Measurements from ENCODE around the gene CROCC.
"Not testable (repeated sequence)": the region's sequence is repeated elsewhere in the genome, so short reads cannot be mapped to it uniquely, and the experiment has no call there.

Gene CROCC

DNA sequence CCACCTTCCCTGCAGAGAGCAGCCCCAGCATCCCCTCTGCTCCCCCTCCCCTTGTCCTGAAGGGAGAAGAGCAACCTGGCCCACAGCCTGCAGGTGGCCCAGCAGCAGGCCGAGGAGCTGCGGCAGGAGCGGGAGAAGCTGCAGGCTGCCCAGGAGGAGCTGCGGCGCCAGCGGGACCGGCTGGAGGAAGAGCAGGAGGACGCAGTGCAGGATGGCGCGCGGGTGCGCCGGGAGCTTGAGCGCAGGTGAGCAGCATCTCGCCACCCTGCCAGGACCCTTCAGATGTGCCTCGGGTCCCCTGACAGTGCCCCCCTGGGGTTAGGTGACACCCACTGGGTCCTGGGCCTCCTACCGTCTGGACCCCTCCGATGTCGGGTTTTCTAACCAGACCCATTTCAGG lies 22.3 kb downstream of the CROCC start:
- no peak for DNase-seq

DNA sequence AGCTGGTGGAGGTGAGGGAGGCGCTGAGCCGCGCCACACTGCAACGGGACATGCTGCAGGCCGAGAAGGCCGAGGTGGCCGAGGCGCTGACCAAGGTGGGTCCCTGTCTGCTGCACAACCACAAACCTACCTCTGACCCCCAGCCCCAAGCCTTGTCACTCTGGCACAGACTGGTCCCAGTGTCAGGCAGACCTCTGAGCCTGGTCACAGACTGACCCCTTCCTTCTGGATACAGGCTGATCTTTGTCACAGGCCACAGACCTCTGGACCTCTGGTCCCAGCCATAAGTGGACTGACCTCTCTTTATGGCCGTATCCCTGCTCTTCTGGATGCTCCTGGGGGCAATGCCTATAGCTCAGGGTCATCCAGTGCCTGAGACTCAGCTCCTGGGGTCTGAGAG lies 23.8 kb downstream of the CROCC start:
- not testable (repeated sequence) for DNase-seq

DNA sequence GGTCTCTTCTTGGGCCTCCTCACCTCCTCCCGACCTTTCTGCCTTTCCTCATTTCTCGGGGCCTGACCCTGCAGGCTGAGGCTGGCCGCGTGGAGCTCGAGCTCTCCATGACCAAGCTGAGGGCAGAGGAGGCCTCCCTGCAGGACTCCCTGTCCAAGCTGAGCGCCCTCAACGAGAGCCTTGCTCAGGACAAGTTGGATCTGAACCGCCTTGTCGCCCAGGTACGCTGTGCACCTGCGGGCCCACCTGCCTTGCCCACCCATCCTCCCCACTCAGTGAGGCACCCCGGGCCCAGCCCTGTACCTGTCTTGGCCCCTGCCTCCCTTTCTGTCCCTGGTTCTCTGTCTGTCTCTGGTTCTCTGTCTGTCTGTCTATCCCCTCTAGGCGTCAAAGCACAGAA lies 24.5 kb downstream of the CROCC start:
- DNase-seq: not testable (repeated sequence)

DNA sequence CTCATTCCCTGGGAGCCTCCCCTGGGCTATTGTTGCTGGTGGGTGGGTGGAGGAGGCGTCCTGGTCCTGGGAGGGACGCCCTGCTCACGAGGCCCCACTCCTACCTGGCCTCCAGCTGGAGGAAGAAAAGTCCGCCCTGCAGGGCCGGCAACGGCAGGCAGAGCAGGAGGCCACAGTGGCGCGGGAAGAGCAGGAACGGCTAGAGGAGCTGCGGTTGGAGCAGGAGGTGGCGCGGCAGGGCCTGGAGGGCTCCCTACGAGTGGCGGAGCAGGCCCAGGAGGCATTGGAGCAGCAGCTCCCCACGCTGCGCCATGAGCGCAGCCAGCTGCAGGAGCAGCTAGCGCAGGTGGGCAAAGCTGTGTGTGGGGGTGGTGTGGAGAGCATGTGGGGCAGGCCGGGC lies 24.9 kb downstream of the CROCC start:
- DNase-seq: no peak

DNA sequence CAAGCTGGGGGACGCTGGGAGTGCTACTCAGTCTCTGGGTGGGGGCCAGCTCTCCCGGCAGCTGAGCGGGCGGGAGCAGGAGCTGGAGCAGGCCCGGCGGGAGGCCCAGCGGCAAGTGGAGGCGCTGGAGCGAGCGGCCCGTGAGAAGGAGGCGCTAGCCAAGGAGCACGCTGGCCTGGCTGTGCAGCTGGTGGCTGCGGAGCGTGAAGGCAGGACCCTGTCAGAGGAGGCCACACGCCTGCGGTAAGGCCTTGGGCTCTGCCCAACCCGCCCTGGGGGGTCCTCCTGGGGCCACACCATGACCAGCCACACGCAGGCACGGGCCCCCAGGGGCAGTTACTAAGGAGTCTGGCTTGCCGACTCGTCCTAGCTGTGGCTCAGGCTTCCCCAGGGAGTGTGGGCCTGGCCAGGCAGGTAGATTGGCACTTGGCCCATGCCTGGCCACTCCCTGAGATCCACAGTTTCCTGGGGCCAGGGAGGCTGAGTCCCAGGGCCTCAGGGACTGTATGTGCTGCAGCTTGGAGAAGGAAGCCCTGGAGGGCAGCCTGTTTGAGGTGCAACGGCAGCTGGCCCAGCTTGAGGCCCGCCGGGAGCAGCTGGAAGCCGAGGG lies 26.7 kb downstream of the CROCC start:
- not testable (repeated sequence) for DNase-seq

DNA sequence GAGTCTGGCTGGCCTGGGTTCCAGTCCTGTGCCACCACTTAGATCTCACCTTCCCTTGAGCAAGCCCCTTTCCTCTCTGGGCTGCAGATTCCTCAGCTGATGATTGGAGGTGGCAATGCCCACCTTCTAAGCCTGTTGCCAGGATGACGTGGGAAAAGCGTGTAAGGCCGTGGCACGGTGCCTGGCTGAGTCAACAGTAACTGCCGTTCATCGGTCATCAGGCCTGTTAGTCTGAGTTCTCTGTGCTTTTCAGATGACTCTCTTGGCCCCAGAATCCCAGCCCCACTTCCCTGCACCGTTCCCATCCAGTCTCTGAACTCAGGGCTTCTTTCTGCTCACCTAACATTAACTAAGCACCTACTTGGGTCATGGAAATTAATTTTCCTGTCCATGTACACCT lies 27.3 kb downstream of the CROCC start:
- not testable (repeated sequence) for DNase-seq

DNA sequence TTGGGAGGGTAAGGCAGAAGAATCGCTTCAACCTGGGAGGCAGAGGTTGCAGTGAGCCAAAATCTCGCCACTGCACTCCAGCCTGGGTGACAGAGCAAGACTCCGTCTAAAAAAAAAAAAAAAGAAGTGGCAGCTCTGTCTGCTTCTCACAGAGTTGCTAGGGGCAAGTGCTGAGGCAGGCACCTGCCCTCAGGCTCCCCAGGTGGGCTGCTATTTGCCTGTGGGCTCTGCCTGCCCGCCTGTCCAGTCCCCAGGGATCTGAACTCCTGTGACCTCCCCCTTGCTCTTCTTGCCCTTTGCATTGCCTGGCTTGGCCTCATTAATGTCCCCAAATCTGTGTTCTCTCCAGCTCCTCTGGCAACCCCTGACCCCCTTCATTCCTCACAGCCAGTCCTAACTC lies 30.6 kb downstream of the CROCC start:
- not testable (repeated sequence) for DNase-seq

DNA sequence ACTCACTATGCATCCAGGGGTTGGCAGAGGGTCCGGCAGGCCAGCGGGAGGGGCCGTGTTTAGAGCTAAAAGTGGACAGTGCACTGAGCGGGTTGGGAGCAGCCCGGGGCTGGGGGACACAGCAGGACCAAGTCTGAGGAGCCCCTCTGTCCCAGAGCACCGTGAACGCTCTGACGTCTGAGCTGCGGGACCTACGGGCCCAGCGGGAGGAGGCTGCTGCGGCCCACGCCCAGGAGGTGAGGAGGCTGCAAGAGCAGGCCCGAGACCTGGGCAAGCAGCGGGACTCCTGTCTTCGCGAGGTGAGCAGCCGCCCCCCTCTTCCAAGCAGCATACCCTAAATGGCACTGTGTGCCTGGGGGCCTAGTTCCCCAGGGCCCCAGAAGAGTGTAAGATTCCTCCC lies 32.8 kb downstream of the CROCC start:
- DNase-seq: no peak

DNA sequence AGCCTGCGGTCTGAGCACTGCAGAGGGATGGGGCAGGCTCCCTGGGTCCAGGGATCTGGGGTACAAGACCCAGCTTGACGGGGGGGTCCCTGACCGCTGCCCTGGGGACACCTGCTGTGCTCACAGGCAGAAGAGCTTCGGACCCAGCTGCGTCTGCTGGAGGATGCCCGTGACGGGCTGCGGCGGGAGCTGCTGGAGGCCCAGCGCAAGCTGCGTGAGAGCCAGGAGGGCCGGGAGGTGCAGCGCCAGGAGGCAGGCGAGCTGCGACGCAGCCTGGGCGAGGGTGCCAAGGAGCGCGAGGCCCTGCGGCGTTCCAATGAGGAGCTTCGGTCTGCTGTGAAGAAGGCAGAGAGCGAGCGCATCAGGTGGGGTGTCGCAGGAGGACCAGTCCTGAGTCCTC lies 33.5 kb downstream of the CROCC start:
- no peak for DNase-seq

DNA sequence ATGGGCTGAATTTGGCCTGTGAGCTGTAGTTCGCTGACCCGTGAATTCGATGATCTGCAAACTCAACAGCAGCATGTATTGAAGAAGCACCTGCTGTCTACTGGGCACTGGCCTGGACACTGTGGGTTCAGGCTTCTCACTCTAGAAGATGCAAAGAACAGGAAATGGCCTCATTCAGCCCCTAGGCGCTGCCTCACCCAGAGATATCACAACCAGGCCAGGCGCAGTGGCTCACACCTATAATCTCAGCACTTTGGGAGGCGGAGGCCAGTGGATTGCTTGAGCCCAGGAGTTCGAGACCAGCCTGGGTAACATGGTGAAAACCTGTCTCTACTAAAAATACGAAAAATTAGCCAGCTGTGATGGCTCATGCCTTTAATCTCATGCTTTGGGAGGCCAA lies 35.0 kb downstream of the CROCC start:
- no peak for DNase-seq

DNA sequence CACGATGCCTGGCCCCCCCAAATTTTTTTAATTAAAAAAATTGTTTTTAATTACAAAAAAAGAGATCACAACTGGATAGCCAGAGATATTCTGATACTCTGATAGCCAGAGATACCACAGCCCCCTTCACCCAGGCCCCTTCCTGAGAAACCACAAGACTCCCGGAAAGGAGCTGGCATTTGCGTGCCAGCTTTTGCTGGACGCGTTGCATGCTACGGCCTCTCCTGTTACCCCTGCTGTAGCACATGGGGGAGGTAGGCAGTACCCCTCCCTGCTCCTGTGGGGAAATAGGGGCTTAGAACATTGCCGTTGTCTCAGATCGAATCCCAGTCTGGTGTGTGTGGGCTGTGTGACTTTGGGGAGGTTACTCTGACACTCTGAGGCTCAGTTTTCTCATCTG lies 36.0 kb downstream of the CROCC start:
- DNase-seq: no peak

DNA sequence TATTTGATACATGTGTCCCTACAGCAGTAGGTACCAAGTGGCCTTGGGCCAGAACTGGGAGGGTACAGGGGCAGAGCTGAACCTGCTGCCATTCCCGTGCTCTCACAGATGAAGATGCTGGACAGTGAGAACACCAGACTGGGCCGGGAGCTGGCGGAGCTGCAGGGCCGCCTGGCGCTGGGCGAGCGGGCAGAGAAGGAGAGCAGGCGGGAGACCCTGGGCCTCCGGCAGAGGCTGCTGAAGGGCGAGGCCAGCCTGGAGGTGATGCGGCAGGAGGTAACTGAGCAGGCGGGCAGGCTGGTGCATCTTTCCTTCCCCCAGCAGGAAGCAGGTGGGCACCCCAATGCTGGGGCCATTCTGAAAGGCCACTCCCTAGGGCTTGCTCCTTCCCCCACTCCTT lies 36.7 kb downstream of the CROCC start:
- no peak for DNase-seq

DNA sequence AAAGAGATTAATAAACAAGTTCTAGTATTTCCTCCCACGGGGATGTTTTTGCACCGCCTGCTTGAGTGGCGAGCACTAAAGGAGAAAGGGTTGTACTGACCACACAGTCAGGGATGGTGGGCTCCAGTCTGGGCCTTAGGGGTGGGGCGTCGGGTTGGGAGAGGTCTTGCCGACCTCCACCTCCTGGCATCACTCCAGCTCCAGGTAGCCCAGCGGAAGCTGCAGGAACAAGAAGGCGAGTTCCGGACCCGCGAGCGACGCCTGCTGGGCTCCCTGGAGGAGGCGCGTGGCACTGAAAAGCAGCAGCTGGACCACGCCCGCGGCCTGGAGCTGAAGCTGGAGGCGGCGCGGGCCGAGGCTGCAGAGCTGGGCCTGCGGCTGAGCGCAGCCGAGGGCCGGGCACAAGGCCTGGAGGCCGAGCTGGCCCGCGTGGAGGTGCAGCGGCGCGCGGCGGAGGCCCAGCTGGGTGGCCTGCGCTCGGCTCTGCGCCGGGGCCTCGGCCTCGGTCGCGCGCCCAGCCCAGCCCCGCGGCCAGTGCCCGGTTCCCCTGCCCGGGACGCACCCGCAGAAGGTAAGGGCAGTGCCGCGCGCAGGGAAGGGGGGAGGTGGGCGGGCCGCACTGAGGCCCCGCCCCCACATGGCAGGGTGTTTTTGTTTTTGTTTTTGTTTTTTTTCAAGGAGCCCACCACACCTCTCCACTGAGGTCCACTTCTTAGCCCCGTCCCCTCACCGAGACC lies 39.0 kb downstream of the CROCC start:
- DNase-seq: peak; percentile 80

DNA sequence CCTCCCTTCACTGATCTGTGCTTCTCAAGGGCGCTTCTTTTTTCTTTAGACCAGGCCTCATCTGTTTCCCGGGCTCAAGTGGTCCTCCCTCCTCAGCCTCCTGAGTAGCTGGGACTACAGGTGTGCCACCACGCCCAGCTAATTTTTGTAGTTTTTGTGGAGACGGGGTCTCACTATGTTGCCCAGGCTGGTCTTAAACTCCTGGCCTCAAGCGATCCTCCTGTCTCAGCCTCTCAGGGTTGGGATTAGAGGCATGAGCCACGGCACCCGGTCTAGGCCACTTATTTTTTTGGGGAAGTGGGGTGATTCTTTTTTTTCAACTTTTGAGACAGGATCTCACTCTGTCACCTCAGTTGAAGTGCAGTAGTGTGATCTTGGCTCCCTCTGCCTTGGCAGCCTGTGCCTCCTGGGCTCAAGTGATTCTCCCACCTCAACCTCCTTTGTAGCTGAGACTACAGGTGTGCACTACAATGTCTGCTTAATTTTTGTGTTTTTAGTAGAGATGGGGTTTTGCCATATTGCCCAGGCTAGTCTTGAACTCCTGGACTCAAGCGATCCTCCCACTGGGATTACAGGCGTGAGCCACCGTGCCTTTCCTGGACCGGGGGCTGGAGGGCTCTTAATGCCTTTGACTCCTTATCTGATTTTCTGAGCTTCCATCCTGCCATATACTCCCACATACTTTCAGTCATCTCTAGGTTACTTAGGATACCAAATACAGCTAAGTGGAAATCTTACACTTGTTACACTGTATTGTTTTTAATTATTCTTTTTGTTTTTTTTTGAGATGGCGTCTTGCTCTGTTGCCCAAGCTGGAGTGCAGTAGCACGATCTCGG lies 39.8 kb downstream of the CROCC start:
- no peak for DNase-seq

DNA sequence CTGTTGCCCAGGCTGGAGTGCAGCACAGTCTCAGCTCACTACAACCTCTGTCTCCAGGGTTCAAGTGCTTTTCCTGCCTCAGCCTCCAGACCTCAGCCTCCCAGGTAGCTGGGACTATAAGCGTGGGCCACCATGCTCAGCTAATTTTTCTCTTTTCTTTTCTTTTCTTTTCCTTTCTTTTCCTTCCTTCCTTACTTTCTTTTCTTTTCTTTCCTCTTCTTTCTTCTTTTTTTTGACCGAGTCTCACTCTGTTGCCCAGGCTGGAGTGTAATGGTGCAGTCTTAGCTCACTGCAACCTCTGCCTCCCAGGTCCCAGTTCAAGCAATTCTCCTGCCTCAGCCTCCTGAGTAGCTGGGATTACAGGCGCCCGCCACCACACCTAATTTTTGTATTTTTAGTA lies 42.4 kb downstream of the CROCC start:
- DNase-seq: not testable (repeated sequence)

DNA sequence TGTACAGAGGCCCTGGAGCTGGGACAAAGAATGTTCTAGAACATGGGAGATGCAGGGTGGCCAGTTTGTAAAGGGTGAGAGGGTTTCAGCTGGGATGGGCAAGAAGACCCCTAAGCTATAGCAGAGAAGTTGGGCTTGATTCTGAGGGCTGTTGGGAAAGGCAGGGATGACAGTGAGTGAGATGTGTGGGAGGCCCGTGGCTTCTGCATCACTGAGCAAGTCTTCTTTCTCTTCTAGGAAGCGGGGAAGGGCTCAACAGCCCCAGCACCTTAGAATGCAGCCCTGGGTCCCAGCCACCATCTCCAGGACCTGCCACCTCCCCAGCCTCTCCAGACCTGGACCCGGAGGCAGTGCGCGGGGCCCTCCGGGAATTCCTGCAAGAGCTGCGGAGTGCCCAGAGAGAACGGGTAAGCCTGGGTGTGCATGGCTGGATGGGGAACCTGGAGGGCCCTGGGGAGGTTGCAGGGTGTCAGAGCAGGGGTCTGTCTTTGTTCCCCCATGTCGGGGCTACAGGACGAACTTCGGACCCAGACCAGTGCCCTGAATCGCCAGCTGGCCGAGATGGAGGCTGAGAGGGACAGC lies 43.8 kb downstream of the CROCC start:
- DNase-seq: no peak

DNA sequence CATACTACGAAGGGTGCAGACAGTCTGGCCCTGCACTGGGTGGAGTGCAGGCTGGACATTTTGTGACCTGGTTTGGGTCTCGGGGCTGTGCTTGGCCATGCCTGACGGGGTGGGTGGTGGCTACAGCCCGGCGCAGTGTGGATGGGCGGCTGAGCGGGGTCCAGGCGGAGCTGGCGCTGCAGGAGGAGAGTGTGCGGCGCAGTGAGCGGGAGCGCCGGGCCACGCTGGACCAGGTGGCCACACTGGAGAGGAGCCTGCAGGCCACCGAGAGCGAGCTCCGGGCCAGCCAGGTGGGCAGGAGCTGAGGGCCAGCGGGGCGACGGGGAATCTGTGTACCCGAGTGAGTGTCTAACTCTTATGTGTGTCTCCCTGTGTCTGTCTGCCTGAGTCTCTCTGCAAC lies 44.6 kb downstream of the CROCC start:
- DNase-seq: no peak

DNA sequence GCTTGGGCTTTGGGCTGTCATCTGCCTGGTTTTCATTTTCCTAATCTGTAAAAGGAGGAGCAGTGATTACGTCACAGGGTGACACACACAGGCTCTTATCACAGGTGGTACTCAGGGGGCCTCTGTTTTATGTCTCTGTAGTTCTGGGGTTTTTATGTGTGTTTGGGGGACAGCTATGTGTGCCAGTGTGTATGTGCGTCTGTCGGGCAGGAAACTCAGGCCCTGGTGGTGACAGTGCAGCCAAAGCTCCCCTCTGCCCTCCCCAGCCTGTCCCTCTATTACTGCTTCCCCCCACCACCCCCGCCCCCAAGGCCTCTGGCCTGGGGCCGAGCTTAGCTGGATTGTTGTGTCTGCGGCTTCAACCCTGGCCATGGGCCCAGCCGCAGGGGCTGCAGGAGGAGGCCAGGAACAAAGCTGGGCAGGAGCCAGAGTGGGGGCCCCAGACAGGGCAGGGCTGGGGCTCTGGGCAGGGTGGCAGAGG lies 45.4 kb downstream of the CROCC start:
- DNase-seq: peak; percentile 92

DNA sequence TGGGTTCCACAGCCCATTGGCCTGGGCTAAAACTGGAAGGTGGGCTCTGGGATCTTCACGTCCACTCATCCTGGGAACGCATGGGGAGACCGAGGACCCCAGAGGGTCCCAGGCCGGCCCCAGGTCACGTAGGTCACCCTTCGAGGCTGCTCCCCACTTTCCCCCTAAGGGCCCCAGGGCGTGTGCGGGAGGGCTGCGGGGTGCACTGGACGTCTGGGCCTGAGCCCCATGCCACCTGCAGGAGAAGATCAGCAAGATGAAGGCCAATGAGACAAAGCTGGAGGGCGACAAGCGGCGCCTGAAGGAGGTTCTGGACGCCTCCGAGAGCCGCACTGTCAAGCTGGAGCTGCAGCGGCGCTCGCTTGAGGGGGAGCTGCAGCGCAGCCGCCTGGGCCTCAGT lies 46.2 kb downstream of the CROCC start:
- no peak for DNase-seq

DNA sequence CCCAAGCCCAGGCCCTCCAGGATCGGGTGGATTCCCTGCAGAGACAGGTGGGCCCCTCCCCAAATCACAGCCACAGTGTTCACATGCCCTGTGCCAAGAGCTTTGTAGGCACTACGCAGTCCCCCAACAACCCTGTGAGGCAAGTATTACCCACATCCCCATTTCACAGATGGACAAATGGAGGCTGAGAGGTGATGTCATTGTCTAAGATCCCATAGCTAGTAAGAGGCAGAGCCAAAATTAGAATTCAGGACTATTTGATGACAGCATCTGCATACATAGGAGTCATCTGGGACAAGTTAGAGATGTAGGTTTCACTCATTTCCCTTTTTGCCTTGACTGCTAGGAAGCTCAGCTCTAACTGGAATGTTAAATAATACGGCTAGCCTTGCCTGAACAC lies 46.6 kb downstream of the CROCC start:
- DNase-seq: peak; percentile 19

DNA sequence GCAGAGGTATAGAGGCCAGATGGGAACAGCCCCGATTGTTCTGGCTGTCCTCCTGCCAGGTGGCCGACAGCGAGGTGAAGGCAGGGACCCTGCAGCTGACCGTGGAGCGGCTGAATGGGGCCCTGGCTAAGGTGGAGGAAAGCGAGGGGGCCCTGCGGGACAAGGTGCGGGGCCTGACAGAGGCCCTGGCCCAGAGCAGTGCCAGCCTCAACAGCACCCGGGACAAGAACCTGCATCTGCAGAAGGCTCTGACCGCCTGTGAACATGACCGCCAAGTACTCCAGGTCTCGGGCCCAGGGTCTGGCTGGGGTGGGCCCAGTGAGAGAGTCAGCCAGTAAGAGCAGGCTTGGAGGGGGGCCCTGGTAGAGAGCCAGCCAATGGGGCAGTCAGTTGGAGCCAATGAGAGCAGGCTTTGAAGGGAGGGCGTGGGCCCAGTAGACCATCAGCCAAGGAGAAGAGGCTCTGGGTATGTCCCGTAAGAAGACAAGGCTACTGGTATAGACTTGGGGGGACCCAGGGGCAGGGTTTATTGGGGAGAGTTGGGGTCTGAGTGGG lies 47.4 kb downstream of the CROCC start:
- no peak for DNase-seq

DNA sequence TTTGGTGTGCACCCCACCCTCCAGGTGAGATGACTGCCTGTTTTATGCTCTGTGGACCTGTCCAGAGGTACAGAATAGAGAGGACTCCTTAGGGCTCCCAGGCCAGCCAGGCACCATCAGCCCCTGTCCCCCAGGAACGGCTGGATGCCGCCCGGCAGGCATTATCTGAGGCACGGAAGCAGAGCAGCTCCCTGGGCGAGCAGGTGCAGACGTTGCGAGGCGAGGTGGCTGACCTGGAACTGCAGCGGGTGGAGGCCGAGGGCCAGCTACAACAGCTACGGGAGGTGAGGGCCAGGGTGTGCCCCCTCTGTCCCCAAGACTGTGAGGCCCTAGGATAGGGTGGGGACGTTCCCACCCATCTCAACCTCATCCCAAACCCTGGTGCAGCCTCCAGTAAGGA lies 47.9 kb downstream of the CROCC start:
- DNase-seq: no peak
